ENCODE results near the gene ZNF37A. TPM values are rescaled to one million over a fixed set of nuclear protein-coding genes. Genes with fewer than 3 reads are reported as not detected.
"Not testable (repeated sequence)": the region's sequence is repeated elsewhere in the genome, so short reads cannot be mapped to it uniquely, and the experiment has no call there.

The ZNF37A gene
- total and polyA plus RNA-seq, 4 donors: 5.5 to 25.3 (median 14.7) TPM

- DNase-seq (no peak), ATAC-seq (ENCODE audit: low FRiP score) (no peak)
- Histone ChIP-seq H3K4me1 (ENCODE audit: control insufficient read depth in 1 of 2, insufficient read depth in 2 of 2, low read length in 2 of 2) (no peaks in the 10 kb centered on the region), H3K27ac (ENCODE audit: low read depth in 1 of 2, low read length in 2 of 2) (no peak overlapping the region), H3K9me3 (ENCODE audit: control insufficient read depth, low read length) (peaks cover 3% of the 10 kb centered on the region), H3K27me3 (ENCODE audit: control insufficient read depth in 1 of 2, insufficient read depth in 2 of 2, low read length in 1 of 2) (no peaks in the 10 kb centered on the region), H3K4me3 (ENCODE audit: low read length in 2 of 2) (no peak overlapping the region), H3K36me3 (ENCODE audit: control insufficient read depth in 1 of 2, insufficient read depth in 2 of 2, low read length in 1 of 2) (no peaks in the 10 kb centered on the region)
- intact Hi-C loops (cut with DNase I): no loop called here
Measured at GRCh38 chr10:38072552-38072951, 21.6 kb upstream of the ZNF37A start.

DNA sequence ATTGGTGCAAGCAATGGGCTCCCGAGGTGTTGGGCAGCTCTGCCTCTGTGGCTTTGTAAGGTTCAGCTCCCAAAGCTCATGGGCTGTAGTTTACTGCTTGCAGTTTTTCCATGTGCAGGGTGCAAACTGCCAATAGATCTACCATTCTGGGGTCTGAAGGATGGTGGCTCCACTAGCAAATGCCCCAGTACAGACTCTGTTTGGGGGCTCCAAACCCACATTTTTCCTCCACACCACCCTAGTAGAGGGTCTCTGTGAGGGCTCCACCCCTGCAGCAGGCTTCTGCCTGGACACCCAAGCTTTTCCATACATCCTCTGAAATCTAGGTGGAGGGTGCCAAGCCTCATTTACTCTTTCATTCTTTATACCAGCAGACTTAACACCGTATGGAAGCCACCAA lies 17.4 kb upstream of the ZNF37A start:
- DNase-seq (no peak), ATAC-seq (ENCODE audit: low FRiP score) (no peak)
- WGBS, 2 donors: 61 to 73% methylated on average over 2 of the region's 2 CpGs
- H3K9me3 ChIP-seq (ENCODE audit: control insufficient read depth, low read length): no peaks in the 10 kb centered on the region
- no peak overlapping the region for H3K4me3 ChIP-seq (ENCODE audit: low read length in 2 of 2)
- H3K27ac ChIP-seq (ENCODE audit: low read depth in 1 of 2, low read length in 2 of 2): no peak overlapping the region
- intact Hi-C loops (cut with DNase I): no loop called here
- no peaks in the 10 kb centered on the region for H3K4me1 ChIP-seq (ENCODE audit: control insufficient read depth in 1 of 2, insufficient read depth in 2 of 2, low read length in 2 of 2)
- H3K36me3 ChIP-seq (ENCODE audit: control insufficient read depth in 1 of 2, insufficient read depth in 2 of 2, low read length in 1 of 2): no peaks in the 10 kb centered on the region
- no peaks in the 10 kb centered on the region for H3K27me3 ChIP-seq (ENCODE audit: control insufficient read depth in 1 of 2, insufficient read depth in 2 of 2, low read length in 1 of 2)

DNA sequence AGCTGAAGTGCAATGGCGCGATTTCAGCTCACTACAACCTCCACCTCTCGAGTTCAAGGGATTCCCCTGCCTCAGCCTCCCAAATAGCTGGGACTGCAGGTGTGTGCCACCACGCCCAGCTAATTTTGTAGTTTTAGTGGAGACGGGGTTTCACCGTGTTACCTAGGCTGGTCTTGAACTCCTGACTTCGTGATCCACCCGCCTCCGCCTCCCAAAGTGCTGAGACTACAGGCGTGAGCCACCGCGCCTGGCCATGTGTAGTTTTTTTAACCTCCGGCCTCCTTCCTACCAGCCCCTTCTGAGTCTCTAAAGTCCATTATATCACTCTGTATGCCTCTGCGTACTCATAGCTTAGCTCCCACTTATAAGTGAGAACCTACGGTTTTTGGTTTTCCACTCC lies 819 bp upstream of the ZNF37A start:
- H3K9me3 ChIP-seq (ENCODE audit: control insufficient read depth, low read length); H3K27ac ChIP-seq (ENCODE audit: low read depth in 1 of 2, low read length in 2 of 2); H3K4me1 ChIP-seq (ENCODE audit: control insufficient read depth in 1 of 2, insufficient read depth in 2 of 2, low read length in 2 of 2); DNase-seq; H3K27me3 ChIP-seq (ENCODE audit: control insufficient read depth in 1 of 2, insufficient read depth in 2 of 2, low read length in 1 of 2); ATAC-seq (ENCODE audit: low FRiP score); H3K36me3 ChIP-seq (ENCODE audit: control insufficient read depth in 1 of 2, insufficient read depth in 2 of 2, low read length in 1 of 2); H3K4me3 ChIP-seq (ENCODE audit: low read length in 2 of 2): not testable (repeated sequence)
- 88 to 92% methylated on average over 15 of the region's 15 CpGs for WGBS, 2 donors
- intact Hi-C loops (cut with DNase I): loop anchor here in 1 of 2 donors (5.0 to 10.0 kb wide), 2 partner anchors 116 to 239 kb away; partner anchors contain the start of genes ZNF248 and ZNF25

GRCh38 chr10:38093816-38094157 lies 350 bp upstream of the ZNF37A start:
- no peak for DNase-seq
- Histone ChIP-seq H3K4me3 (ENCODE audit: low read length in 2 of 2) (peak overlapping the region; percentile 17 to 71), H3K36me3 (ENCODE audit: control insufficient read depth in 1 of 2, insufficient read depth in 2 of 2, low read length in 1 of 2) (no peaks in the 10 kb centered on the region), H3K27ac (ENCODE audit: low read depth in 1 of 2, low read length in 2 of 2) (no peak overlapping the region), H3K9me3 (ENCODE audit: control insufficient read depth, low read length) (no peaks in the 10 kb centered on the region), H3K27me3 (ENCODE audit: control insufficient read depth in 1 of 2, insufficient read depth in 2 of 2, low read length in 1 of 2) (no peaks in the 10 kb centered on the region), H3K4me1 (ENCODE audit: control insufficient read depth in 1 of 2, insufficient read depth in 2 of 2, low read length in 2 of 2) (no peaks in the 10 kb centered on the region)
- intact Hi-C loops (cut with DNase I): loop anchor here (2.0 to 10.0 kb wide), 3 partner anchors 116 to 239 kb away; partner anchors contain the start of genes ZNF25 (in 2 of the 2) and ZNF248 (in 1 of the 2)
- WGBS, 2 donors: 8 to 10% methylated on average over 16 of the region's 16 CpGs
- peak; percentile 48 for ATAC-seq (ENCODE audit: low FRiP score)

- Histone ChIP-seq H3K9me3 (ENCODE audit: control insufficient read depth, low read length) (no peaks in the 10 kb centered on the region), H3K4me1 (ENCODE audit: control insufficient read depth in 1 of 2, insufficient read depth in 2 of 2, low read length in 2 of 2) (no peaks in the 10 kb centered on the region), H3K4me3 (ENCODE audit: low read length in 2 of 2) (peak overlapping the region; percentile 43 to 62), H3K27ac (ENCODE audit: low read depth in 1 of 2, low read length in 2 of 2) (no peak overlapping the region), H3K27me3 (ENCODE audit: control insufficient read depth in 1 of 2, insufficient read depth in 2 of 2, low read length in 1 of 2) (no peaks in the 10 kb centered on the region), H3K36me3 (ENCODE audit: control insufficient read depth in 1 of 2, insufficient read depth in 2 of 2, low read length in 1 of 2) (no peaks in the 10 kb centered on the region)
- ATAC-seq (ENCODE audit: low FRiP score): no peak
- WGBS, 2 donors: 45 to 53% methylated on average over 21 of the region's 21 CpGs
- intact Hi-C loops (cut with DNase I): loop anchor here (2.0 to 10.0 kb wide), 3 partner anchors 118 to 240 kb away; partner anchors contain the start of genes ZNF25 (in 2 of the 2) and ZNF248 (in 1 of the 2)
- DNase-seq: no peak
Measured at GRCh38 chr10:38094927-38095574, 914 bp downstream of the ZNF37A start.

GRCh38 chr10:38102880-38103279 lies 8.7 kb downstream of the ZNF37A start:
- H3K9me3 ChIP-seq (ENCODE audit: control insufficient read depth, low read length): peaks cover 9% of the 10 kb centered on the region
- no peak for DNase-seq
- H3K36me3 ChIP-seq (ENCODE audit: control insufficient read depth in 1 of 2, insufficient read depth in 2 of 2, low read length in 1 of 2): peaks cover 13 to 14% of the 10 kb centered on the region in 2 donors
- intact Hi-C loops (cut with DNase I): no loop called here
- no peaks in the 10 kb centered on the region for H3K27me3 ChIP-seq (ENCODE audit: control insufficient read depth in 1 of 2, insufficient read depth in 2 of 2, low read length in 1 of 2)
- no peak overlapping the region for H3K4me3 ChIP-seq (ENCODE audit: low read length in 2 of 2)
- ATAC-seq (ENCODE audit: low FRiP score): no peak
- no peaks in the 10 kb centered on the region for H3K4me1 ChIP-seq (ENCODE audit: control insufficient read depth in 1 of 2, insufficient read depth in 2 of 2, low read length in 2 of 2)
- WGBS, 2 donors: 95 to 100% methylated on average over 1 of the region's 1 CpG
- no peak overlapping the region for H3K27ac ChIP-seq (ENCODE audit: low read depth in 1 of 2, low read length in 2 of 2)

- Histone ChIP-seq H3K4me1 (ENCODE audit: control insufficient read depth in 1 of 2, insufficient read depth in 2 of 2, low read length in 2 of 2) (no peaks in the 10 kb centered on the region), H3K36me3 (ENCODE audit: control insufficient read depth in 1 of 2, insufficient read depth in 2 of 2, low read length in 1 of 2) (peaks cover 13 to 14% of the 10 kb centered on the region in 2 donors), H3K4me3 (ENCODE audit: low read length in 2 of 2) (no peak overlapping the region), H3K9me3 (ENCODE audit: control insufficient read depth, low read length) (peaks cover 9% of the 10 kb centered on the region), H3K27me3 (ENCODE audit: control insufficient read depth in 1 of 2, insufficient read depth in 2 of 2, low read length in 1 of 2) (no peaks in the 10 kb centered on the region), H3K27ac (ENCODE audit: low read depth in 1 of 2, low read length in 2 of 2) (no peak overlapping the region)
- DNase-seq (no peak), ATAC-seq (ENCODE audit: low FRiP score) (no peak)
- intact Hi-C loops (cut with DNase I): no loop called here
- 95 to 96% methylated on average over 3 of the region's 3 CpGs for WGBS, 2 donors
Measured at GRCh38 chr10:38103756-38104155, 9.6 kb downstream of the ZNF37A start.

GRCh38 chr10:38112159-38112558 lies 18.0 kb downstream of the ZNF37A start:
- peaks cover 13 to 23% of the 10 kb centered on the region in 2 donors for H3K36me3 ChIP-seq (ENCODE audit: control insufficient read depth in 1 of 2, insufficient read depth in 2 of 2, low read length in 1 of 2)
- WGBS, 2 donors: 49 to 67% methylated on average over 2 of the region's 2 CpGs
- H3K27ac ChIP-seq (ENCODE audit: low read depth in 1 of 2, low read length in 2 of 2): no peak overlapping the region
- no peak for ATAC-seq (ENCODE audit: low FRiP score)
- intact Hi-C loops (cut with DNase I): no loop called here
- no peak for DNase-seq
- no peak overlapping the region for H3K4me3 ChIP-seq (ENCODE audit: low read length in 2 of 2)
- no peaks in the 10 kb centered on the region for H3K27me3 ChIP-seq (ENCODE audit: control insufficient read depth in 1 of 2, insufficient read depth in 2 of 2, low read length in 1 of 2)
- H3K9me3 ChIP-seq (ENCODE audit: control insufficient read depth, low read length): peaks cover 17% of the 10 kb centered on the region
- no peaks in the 10 kb centered on the region for H3K4me1 ChIP-seq (ENCODE audit: control insufficient read depth in 1 of 2, insufficient read depth in 2 of 2, low read length in 2 of 2)

DNA sequence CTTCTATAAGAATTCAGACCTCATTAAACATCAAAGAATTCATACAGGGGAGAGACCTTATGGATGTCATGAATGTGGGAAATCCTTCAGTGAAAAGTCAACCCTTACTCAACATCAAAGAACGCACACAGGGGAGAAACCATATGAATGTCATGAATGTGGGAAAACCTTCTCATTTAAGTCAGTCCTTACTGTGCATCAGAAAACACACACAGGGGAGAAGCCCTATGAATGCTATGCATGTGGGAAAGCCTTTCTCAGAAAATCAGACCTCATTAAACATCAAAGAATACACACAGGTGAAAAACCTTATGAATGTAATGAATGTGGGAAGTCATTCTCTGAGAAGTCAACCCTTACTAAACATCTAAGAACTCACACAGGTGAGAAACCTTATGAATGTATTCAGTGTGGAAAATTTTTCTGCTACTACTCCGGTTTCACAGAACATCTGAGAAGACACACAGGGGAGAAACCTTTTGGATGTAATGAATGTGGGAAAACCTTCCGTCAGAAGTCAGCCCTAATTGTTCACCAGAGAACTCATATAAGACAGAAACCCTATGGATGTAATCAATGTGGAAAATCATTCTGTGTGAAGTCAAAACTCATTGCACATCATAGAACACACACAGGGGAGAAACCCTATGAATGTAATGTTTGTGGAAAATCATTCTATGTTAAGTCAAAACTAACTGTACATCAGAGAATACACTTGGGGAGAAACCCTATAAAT lies 24.1 kb downstream of the ZNF37A start:
- H3K4me1 ChIP-seq (ENCODE audit: control insufficient read depth in 1 of 2, insufficient read depth in 2 of 2, low read length in 2 of 2): no peaks in the 10 kb centered on the region
- DNase-seq (no peak), ATAC-seq (ENCODE audit: low FRiP score) (no peak)
- intact Hi-C loops (cut with DNase I): no loop called here
- H3K36me3 ChIP-seq (ENCODE audit: control insufficient read depth in 1 of 2, insufficient read depth in 2 of 2, low read length in 1 of 2): peaks cover 12 to 32% of the 10 kb centered on the region in 2 donors
- no peak overlapping the region for H3K27ac ChIP-seq (ENCODE audit: low read depth in 1 of 2, low read length in 2 of 2)
- no peaks in the 10 kb centered on the region for H3K27me3 ChIP-seq (ENCODE audit: control insufficient read depth in 1 of 2, insufficient read depth in 2 of 2, low read length in 1 of 2)
- H3K4me3 ChIP-seq (ENCODE audit: low read length in 2 of 2): peak overlapping the region; percentile 31 to 41
- H3K9me3 ChIP-seq (ENCODE audit: control insufficient read depth, low read length): peaks cover 27% of the 10 kb centered on the region
- 96 to 97% methylated on average over 3 of the region's 3 CpGs for WGBS, 2 donors

All from aorta (tissue), 5 donors.